CD4-positive, alpha-beta T cell treated with Interleukin-6 at 100 ng/mL for 8 hours (primary cell): ENCODE data around the gene ATP6V0E2.
"Not testable (repeated sequence)": the region's sequence is repeated elsewhere in the genome, so short reads cannot be mapped to it uniquely, and the experiment has no call there.

Experiments used
- DNase-seq: peaks from one replicate; pipeline ENCODE4 v3.0.0-alpha.2; 2020; ENCODE audit warnings: mixed read lengths, low spot score

Gene ATP6V0E2

DNA sequence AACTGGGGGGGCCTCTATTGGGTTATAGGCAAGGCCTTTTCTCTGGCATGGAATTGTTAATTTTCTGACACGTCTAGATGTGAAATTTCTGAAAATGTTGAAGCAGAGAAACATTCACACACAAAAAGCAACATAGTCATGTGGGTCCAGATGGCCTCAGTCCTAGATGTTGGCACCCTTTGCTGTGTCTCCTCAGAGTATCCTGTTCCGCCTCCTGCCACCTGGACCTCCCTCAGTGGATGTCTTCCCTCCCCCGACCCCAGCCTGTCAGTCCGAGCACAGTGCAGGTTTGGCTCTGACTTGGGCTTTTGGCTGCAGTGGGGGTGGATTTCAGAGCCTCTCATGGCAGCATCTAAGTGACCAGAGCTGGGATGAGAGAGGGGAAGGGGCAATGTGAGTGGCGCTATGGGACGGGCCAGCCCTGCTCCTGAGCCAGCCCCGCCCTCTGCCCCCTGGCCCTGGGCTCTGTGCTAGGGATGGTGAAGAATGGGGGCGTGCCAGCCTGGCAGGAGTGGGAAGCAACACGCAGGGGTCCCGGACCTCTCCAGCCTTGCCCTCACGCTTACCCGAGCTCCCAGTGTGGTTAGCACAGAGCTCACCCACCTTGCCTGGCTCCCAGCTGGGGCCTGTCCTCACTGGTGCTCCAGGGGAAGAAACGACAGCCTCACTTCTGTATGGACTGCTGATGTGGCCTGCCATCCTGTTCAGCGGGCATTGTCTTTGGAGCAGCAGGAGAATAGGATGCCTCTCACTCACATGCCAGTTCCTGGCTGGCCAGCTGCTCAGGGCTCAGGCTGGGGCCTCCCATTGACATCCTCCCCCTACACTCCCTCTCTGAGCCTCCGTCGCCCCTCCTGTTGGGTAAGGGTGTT, 6.2 kb downstream of the ATP6V0E2 start:
- no peak for DNase-seq

DNA sequence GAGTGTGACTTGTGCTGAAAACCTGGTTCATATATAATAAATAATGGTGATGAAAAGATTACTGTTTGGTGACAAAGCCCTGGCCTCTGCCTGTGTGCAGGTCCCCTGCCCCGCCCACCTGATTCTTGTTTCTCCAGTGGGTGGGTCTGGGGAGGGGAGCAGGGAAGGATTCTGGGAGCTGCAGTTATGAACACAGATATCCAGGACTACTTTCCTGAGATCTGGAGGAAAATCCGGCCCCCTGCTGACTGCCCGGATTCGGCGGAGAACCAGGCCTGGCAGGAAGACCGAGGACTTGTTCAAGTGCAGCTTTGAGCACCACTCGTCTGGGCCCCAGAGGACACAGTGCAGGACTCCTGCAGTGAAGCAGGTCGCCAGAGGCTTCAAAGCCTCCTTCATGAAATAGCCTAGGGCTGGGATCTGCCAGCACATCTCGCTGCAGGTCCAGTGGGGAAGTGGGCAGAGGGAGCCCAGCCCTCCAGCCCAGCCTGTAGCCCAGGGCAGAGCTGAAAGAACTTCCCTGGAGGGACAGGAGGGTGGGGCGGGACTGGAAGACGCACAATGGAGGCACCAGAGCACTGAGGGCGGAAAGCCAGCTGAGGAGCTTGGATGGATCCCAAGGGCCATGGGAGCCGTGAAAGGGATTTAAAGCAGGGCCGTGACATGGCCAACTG, 7.0 kb downstream of the ATP6V0E2 start:
- no peak for DNase-seq

DNA sequence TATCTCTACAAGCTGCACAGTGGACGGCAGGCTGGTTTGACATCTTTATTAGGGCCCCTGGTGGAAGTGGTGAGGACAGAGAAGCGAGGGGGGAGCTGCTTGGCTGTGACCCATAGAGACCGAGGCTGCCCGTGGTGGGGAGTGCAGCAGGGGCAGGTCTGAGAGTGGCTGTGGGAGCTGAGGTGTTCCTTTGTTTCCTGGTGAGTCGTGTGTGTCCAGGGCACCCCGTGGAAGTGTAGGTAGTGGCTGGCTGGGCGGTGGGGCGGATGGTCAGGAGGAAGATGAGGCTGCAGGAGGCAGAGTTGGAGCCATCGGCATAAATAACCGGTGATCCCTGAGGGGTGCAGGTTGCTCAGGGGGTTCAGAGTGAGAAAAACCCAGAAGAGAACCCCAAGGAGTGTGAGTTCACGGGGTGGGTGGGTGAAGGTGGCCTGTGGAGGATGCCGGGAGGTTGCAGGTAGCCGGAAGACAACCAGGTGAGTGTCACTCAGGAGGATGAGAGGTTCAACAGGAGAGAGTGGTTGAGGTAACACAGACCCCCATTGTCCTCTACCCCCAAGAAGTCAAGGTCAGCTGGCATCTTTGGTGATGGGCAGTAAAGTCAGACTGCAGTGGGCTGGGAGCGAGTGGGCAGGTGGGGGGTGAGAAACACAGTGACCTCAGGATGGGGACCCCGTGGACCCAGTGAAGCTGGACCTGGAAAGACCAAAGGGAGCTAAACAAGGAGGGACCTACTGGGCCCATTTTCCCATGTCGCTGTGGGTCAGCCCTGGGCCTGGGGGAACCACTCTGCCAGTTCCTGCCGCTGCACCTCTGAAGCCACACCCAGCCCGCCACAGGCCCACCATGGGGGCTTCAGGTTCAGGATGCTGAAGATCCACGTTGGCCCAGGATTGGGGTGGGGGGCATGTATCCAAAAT, 7.8 kb downstream of the ATP6V0E2 start:
- no peak for DNase-seq

DNA sequence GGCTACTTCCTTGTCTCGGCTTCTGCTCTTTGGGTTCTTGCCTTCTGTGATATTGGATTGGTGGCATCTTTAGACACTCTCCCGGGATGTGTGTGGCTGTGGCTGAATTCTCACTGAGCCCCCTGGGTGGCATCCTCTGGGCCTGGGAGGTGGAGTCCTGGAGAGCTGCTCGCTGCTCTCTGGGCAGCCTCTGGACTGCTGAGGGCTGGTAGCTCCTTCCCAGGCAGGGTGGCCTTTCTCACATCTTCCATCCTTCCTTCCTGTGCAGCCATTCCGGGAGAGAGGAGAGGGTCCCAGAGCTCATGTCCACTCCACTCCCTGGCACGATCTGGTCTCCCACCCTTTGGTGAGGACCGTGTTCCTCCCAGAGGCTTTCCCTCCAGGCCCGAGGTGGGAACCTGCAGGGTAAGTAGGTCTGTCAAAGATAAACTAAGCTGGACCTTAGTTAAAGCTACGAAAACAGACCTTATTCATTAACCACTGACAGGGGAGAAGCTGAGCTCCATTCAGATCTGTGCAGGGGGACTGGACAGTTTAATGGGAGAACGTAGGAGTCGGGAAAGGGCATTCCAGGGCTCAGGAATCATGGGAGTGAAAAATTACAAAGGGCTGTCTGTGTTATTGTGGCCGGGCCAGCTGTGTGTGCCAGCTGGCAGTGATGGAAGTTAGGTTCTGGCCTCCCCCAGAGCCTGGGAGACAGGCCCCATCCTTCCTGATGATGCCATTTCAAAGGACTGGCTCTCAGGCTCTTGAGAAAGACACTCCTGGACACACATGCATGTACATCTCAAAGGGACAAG, 8.7 kb downstream of the ATP6V0E2 start:
- no peak for DNase-seq

DNA sequence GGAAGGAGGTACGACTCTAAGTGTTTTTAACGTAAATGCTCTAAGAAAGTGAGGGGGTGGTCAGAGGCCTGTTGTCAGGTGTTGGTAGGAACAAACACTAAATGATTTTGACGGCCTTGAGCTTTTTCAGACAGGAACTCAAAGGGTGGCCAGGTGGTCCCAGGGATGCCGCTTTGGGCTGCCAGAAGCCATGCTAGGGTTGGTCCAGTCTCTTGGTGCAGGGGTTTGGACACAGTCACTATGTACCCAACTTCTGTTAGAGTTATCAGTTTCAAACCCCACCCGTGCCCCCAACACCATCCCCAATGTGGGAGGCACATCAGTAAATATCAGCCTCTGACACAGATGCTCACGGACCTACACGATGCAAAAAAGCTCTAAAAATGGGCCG, 9.3 kb downstream of the ATP6V0E2 start:
- no peak for DNase-seq

DNA sequence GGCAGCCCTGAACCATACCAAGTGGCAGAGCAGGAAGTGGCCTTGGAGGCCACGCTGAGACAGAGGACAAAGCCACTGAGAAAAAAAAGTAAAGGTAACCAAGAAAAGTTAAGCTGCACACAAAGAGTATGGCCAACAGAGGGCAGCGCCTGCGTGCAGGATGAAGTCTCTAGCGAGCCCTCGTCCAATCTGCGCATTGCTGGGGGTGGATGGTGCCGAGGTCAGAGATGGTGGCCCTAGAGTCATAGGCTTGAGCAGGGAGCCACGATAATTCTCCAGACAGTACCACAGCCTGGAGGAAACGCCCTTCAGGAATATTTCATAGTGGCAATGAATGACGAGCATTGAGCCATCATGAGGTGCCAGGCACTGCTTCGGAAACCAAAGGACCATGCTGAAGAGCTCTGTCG, 9.7 kb downstream of the ATP6V0E2 start:
- peak; percentile 51 for DNase-seq

DNA sequence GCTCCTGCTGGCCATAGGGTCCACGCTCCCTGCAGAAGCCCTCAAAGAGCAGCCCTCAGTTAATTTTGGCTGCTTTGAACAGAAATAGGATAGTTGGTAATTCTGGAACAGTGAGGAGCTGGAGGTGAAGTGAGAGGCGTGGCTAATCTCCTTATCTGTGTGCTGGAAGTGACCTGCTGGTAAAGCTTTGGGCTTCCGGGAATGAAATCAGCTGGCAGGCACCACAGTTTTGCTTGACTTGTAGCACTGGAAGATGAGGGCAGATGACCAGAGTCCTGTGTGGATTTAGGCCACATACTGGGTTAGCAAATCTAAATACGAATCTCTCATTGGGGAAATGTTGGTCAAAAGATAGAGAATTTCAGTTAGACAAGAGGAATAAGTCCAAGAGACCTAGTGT, 10.2 kb downstream of the ATP6V0E2 start:
- no peak for DNase-seq

DNA sequence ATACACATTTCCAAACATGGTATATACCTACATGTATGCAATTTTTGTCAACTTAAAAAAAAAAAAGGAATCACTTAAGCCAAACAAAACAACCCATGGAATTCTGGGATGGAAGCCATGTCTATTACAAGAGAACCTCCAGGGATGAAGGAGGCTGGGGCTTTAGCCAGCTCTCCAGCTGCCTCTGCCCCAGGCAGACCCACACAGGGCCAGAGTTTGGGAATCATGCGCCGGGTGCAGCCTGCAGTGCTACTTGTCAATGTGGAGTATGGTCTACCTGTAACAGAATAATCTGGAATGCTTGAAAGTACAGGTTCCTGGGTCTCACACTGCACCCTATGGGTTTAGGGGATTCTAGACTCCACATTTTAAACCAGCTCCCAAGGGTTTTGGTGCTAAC, 10.8 kb downstream of the ATP6V0E2 start:
- DNase-seq, result no peak

DNA sequence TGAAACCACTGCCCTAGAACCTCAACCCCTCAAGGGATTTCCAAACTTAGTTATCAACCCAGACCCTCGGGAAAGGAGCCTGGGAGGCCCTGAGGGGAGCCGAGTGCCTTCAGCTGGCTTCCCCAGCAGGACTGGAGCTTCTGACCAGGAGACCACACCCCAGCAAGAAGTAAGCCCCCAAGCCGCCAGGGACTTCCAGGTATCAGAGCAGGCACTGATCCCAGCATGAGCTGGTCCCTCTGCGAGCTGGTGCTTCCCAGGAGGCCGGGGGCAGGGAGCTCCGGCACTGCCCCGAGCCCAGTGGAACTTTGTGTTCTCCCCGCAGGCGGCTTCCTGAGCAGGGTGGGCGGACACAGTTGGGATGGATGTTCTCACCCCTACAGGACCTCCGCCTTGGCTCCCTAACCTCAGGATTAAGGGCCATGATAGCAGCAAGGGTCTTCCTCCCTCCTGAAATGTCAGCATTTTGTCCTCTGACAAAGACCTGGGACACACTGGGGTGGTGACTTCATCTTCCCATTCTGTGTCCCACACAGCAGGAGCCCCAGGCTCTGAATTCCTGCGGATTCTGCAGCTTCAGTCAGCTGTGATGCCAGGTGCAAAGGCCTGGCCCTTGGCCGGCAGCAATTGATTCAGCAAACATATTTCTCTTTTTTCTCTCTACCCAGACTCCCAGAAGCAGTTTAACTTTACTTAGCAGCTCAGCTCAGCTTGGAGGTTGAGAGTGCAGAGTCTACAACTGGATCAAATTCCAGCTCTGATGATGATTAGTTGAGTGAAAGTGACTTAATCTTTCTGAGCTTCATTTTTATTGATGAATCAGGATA, 11.6 kb downstream of the ATP6V0E2 start:
- no peak for DNase-seq

DNA sequence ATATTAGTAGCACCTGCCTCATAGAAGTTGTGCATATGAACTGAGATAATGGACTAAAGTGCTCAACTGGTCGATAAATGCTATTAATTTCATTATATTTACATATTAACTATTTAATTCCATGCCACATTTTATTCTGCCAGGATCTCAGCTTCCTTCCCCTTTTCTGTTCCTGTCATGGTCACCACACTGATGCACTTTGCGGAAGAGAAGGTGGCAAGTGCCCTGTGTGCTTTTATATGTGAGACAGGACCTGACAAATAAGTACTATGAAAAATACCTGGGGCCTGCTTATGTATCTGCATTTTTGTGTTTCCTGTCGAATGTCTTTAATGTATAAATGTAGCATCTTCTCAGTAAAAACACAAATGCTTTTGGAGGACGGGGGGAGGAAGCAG, 12.2 kb downstream of the ATP6V0E2 start:
- DNase-seq, result no peak

DNA sequence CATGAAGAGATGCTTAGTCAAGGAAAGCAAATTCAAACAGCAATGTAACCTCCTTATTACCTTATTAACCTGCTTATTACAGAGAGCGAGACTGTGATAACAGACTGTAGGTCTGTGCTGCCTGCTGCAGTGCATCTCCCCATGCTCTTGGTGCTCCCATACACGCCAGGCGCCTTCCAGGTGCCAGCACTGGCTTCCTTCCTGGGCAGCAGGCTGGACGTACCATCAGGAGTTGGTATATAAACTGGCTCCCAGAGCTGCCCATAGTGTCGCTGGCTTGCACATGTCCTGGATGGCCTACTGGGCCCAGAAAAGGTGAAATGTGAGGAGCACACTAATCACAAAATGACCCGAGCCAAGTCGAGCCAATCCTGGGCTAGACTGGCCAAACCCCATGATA, 13.5 kb downstream of the ATP6V0E2 start:
- no peak for DNase-seq

DNA sequence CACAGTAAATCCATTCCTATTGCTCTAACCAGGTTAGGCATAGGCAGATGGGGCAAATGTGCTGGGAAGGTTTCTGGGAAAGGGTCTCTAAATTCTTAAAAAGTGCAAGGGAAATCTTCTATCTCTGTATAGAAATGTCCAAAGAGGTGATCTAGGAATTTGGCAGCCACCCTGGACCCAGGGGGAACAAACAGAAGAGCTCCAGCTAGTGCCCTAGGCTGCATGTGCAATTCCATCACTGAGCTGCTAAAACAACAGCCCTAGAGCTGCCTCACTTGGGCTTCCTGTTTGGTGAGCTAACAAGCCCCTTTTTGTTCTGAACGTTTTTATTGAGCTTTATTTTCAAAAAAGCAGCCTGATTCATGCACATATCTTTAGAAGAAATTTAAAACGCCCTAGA, 16.9 kb downstream of the ATP6V0E2 start:
- not testable (repeated sequence) for DNase-seq

DNA sequence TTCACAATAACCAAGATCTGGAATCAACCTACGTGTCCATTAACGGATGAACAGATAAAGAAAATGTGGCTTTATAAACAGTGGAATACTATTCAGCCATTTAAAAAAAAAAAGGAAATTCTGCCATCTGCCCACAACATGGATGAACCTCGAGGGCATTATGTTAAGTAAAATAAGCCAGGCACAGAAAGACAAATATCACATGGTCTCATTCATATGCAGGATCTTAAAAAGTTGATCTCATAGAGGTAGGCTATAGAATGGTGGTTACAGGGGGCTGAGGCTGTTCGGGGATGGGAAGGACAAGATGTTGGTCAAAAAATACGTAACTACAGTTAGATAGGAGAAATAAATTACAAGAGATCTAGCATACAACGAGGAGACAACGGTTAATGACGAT, 21.2 kb downstream of the ATP6V0E2 start:
- DNase-seq, result not testable (repeated sequence)

DNA sequence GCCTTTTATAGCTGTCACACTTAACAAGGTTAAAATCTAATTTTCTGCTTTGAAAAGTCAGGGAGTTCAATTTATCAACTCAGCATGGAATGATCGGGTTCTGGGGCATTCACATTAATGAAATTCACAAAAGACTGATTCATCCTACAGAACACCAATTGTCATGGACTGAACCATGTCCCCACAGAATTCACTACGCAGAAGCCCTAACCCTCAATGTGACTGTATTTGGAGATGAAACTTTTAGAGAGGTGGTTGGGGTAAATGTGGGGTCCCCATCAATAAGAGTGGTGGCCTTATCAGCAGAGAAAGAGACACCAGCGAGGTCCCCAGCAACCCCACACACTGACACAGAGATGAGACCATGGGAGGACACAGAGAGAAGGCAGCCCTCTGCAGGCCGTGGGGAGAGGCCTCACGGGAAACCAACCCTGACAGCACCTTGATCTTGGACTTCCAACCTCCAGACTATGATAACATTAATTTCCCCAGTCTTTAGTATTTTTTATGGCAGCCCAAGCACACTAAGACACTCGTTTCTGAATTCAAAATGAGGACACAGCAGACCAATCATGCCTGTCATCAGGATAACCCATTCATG, 34.1 kb downstream of the ATP6V0E2 start:
- not testable (repeated sequence) for DNase-seq

DNA sequence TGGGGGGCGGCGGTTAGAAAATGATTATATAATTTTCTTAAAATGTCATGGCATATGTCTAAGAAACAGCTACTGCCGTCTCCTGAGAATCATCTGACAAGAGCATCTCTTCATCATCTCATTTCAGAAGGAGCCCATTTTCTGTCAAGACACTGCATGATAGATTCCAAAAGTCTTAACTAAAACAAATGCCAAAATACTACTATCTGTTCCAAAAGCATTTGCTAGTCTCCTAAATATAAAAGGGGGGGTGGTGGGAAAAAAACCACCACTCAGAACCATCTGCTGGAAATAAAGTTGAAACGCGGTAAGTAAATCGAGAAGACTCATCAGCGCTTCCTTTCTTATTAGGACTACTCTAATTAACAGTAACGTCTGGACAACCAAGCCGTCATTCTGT, 36.5 kb downstream of the ATP6V0E2 start:
- not testable (repeated sequence) for DNase-seq

DNA sequence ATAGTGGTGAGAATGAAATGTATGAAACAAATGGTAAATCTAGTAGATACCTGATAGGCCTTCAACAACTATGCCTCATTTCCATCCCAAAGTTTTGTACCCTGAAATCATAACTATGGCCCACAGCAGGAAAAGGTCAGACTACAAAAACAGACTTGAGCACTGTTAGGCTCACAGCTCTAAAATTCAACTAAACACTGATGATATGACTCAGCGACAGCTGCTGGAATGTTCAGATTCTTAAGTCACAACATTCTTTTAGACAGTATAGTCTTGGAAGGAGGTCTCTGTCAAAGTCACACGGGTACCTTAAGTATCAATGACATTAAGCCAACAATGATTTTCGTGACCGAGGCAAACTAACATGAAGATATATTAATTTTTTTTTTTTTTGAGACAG, 38.4 kb downstream of the ATP6V0E2 start:
- DNase-seq, result not testable (repeated sequence)

DNA sequence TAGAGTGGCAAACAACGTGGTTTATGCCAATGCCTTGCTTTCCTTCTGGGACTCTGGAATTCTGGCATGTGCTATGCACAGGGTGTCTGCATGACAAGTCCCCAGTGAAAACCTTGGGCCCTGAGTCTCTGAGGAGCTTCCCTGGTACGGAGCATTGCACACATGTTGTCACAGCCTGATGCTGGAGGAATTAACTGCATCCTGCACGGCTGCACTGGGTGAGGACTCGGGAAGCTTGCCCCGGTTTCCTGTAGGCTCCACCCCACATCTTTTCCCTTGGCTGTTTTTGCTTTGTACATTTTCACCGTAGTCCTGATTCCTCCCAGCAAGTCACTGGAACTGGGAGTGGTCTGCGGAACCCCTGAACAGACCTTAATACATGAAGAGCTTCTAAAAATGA, 52.6 kb downstream of the ATP6V0E2 start:
- not testable (repeated sequence) for DNase-seq
